Measurements from ENCODE around the gene PHF24. TPM values are rescaled to one million over a fixed set of nuclear protein-coding genes. Genes with fewer than 3 reads are reported as not detected.

PHF24 gene
- total RNA-seq, 2 experiments from 2014 or later, result not detected

DNA sequence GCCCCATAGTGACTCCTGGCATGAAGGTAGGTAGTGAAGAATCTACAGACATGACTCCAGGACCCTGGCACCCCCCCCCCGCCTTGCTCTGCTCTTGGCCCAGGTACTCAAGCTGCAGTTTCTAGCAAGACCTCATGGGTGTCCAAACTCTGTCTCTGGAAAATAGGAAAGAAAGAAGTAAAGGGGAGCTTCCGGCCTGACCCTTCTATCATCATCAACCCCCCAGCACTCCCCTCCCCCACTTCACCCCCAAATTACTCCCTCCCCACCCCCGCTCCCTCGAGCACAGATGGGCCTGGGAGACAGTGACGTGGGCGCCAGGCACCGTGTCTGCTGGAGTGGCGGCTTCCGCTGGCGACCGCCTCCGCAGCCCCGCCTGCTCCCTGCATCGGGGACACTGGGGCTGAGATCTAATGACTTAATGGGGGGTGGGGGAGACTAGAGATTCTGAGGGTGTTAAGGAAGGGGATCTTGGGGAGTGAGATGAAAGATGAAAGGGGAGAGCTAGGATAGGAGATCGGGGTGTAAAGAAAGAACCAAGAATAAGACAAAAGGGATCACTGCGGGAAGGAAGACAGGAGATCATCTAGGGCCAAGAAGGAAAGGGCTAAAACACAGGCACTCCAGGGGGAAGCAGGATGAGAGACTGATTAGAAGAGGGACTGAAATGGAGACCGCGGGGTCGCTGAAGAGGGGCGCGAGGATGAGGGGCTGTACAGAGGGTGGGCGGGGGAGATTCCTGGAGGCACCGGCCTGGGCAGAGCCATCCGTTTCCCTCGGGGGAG, 30.3 kb downstream of the PHF24 start:
- H3K27ac Mint-ChIP-seq, result peak overlapping the region; percentile 84
- CTCF ChIA-PET, result interaction anchor here (1.3 kb wide), 1 partner anchor 108 kb away, joined by 3 read pairs; the partner anchor contains the start of gene PIGO
- no peaks in the 10 kb centered on the region for H3K36me3 ChIP-seq (ENCODE audit: insufficient read depth, low read length)
- TF ChIP-seq, protein P1, sequence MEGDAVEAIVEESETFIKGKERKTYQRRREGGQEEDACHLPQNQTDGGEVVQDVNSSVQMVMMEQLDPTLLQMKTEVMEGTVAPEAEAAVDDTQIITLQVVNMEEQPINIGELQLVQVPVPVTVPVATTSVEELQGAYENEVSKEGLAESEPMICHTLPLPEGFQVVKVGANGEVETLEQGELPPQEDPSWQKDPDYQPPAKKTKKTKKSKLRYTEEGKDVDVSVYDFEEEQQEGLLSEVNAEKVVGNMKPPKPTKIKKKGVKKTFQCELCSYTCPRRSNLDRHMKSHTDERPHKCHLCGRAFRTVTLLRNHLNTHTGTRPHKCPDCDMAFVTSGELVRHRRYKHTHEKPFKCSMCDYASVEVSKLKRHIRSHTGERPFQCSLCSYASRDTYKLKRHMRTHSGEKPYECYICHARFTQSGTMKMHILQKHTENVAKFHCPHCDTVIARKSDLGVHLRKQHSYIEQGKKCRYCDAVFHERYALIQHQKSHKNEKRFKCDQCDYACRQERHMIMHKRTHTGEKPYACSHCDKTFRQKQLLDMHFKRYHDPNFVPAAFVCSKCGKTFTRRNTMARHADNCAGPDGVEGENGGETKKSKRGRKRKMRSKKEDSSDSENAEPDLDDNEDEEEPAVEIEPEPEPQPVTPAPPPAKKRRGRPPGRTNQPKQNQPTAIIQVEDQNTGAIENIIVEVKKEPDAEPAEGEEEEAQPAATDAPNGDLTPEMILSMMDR (IDR thresholded peaks at IDR 0.05), result no peak
- no peaks in the 10 kb centered on the region for H3K36me3 Mint-ChIP-seq (ENCODE audit: low read depth)
- H3K27me3 ChIP-seq (ENCODE audit: control insufficient read depth in 1 of 2, insufficient read depth in 2 of 2, low read length in 2 of 2), result no peaks in the 10 kb centered on the region
- DNase-seq (peak in 10 of 14 experiments; percentile 14 to 77 (median 52)), ATAC-seq (ENCODE audit: poor library complexity) (no peak)
- peaks cover 58% of the 10 kb centered on the region for H3K4me1 ChIP-seq (ENCODE audit: insufficient read depth, low read length)
- no peaks in the 10 kb centered on the region for H3K9me3 Mint-ChIP-seq
- peak overlapping the region; percentile 62 to 63 for H3K27ac ChIP-seq (ENCODE audit: low read depth in 1 of 2, low read length in 2 of 2)
- peak overlapping the region; percentile 94 for H3K4me3 Mint-ChIP-seq
- POLR2A ChIA-PET, result interaction anchor here (1.2 kb wide), 1 partner anchor 92 kb away, joined by 3 read pairs; no protein-coding TSS in a partner anchor
- peaks cover 60% of the 10 kb centered on the region for H3K4me1 Mint-ChIP-seq (ENCODE audit: low read depth)
- intact Hi-C loops (cut with DNase I, micrococcal nuclease), result loop anchor here (1.0 to 10.0 kb wide), 9 partner anchors 84 to 746 kb away; partner anchors contain the start of genes PIGO (in 2 of the 2), VCP (in 2 of the 2), CREB3 (in 1 of the 2) and ENHO (in 1 of the 2)
- H3K9me3 ChIP-seq (ENCODE audit: control insufficient read depth in 1 of 2, insufficient read depth in 1 of 2, low read length in 2 of 2), result no peaks in the 10 kb centered on the region
- no peaks in the 10 kb centered on the region for H3K27me3 Mint-ChIP-seq
- H3K4me3 ChIP-seq (ENCODE audit: low read length), result peak overlapping the region; percentile 78

DNA sequence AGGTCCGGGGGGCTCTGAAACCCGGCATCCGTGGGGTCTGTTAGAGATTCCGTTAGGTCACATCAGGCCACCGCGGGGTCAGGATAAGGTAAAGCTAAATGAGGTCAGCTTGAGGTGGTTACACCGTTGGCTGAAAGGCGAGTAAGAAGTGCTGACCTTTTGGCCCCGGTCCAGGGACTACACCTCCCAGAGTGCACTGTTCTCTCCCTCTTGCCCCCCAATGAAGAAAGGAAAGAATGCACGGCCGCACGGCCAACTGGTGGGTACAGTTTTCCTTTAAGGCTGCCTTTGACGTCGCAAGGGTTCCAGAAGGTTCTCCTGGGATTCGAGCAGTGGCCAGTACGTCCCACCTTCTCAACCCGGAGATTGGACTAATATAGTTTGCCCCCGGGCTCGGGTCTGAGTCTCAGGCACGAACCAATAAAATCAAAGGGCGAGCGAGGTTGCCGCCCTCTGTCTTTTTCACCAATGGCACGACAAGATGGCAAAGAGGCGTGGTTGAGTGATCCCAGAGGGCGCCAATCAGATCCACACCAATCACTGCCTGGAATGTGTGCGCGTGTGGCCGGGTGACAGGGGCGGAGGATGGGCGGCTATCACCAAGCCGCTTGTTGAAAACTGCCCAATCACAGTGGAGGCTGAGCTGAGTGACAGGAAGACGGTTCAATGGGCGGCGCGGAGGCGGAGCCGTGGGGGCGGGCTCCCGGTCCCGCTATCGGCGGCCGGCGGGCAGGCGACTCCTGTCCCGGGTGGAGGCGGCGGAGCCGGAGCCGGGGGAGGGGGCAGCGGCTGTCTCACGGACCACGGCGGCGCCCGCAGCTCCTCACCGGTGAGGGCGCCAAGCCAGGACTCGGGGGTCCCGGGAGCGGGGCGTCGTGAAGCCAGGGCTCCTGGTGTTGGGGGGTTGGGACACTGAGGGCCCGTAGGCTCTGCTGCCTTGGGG, 31.2 kb downstream of the PHF24 start, which contains the start of gene DNAJB5:
Gene DNAJB5, plus strand, starts transcription at position 743 of the 943 bp plus-strand sequence. CDS start 886 bp downstream, outside the sequence.
- Histone ChIP-seq H3K27me3 (ENCODE audit: control insufficient read depth in 1 of 2, insufficient read depth in 2 of 2, low read length in 2 of 2) (no peaks in the 10 kb centered on the region), H3K9me3 (ENCODE audit: control insufficient read depth in 1 of 2, insufficient read depth in 1 of 2, low read length in 2 of 2) (no peaks in the 10 kb centered on the region), H3K4me3 (ENCODE audit: low read length) (peak within 1 kb of the TSS; percentile 78), H3K27ac (ENCODE audit: low read depth in 1 of 2, low read length in 2 of 2) (peak within 1 kb of the TSS; percentile 62 to 63), H3K36me3 (ENCODE audit: insufficient read depth, low read length) (no peaks in the 10 kb centered on the region), H3K4me1 (ENCODE audit: insufficient read depth, low read length) (peaks cover 51% of the 10 kb centered on the region)
- TF ChIP-seq, protein P1 (IDR thresholded peaks at IDR 0.05), result no peak
- ATAC-seq (ENCODE audit: poor library complexity) (peak; percentile 90), DNase-seq (peak; percentile 93 to 99 (median 95))
- H3K4me1 Mint-ChIP-seq (ENCODE audit: low read depth), result peaks cover 51% of the 10 kb centered on the region
- POLR2A ChIA-PET, result interaction anchor here (0.8 to 1.5 kb wide), 4 partner anchors 24 to 91 kb away, joined by 3 to 8 read pairs (median 6); partner anchors contain the start of gene VCP
- peak within 1 kb of the TSS; percentile 94 for H3K4me3 Mint-ChIP-seq
- H3K9me3 Mint-ChIP-seq, result no peaks in the 10 kb centered on the region
- H3K27ac Mint-ChIP-seq, result peak within 1 kb of the TSS; percentile 84
- no peaks in the 10 kb centered on the region for H3K27me3 Mint-ChIP-seq
- CTCF ChIA-PET, result interaction anchor here (0.6 to 1.3 kb wide), 4 partner anchors 62 to 627 kb away, joined by 3 to 5 read pairs (median 4); partner anchors contain the start of gene PIGO
- intact Hi-C loops (cut with DNase I, micrococcal nuclease), result loop anchor here (1.0 to 10.0 kb wide), 9 partner anchors 83 to 746 kb away; partner anchors contain the start of genes PIGO (in 2 of the 2), VCP (in 2 of the 2), CREB3 (in 1 of the 2) and ENHO (in 1 of the 2)
- H3K36me3 Mint-ChIP-seq (ENCODE audit: low read depth), result no peaks in the 10 kb centered on the region

All from CD4-positive, alpha-beta T cell (primary cell).